B cell (primary cell): ENCODE measurements around the gene GGT6. TPM values are rescaled to one million over a fixed set of nuclear protein-coding genes. Genes with fewer than 3 reads are reported as not detected.

ENCODE experiments used
- ATAC-seq: fragments of 200-7000 bp; cut with Tn5 transposase; one replicate; pipeline ENCODE4 v1.10.0; 2021; ENCODE audit warnings: low read depth, mild to moderate bottlenecking, moderate number of reproducible peaks, moderate library complexity
- CTCF ChIA-PET: fragments of 350-600 bp; sonication (Branson Sonifier 250); formaldehyde crosslinking; loops from one replicate; lab custom pipeline; 2021; ENCODE audit warnings: antibody characterized with exemption, inconsistent platforms; lab: Charles Lee
- POLR2A ChIA-PET: fragments of 350-600 bp; sonication (Branson Sonifier 250); formaldehyde crosslinking; loops from one replicate; lab custom pipeline; 2021; ENCODE audit warnings: antibody characterized with exemption; lab: Charles Lee
- DNase-seq: peaks from one replicate; pipeline ENCODE4 v3.0.0; 2013
- H2AFZ ChIP-seq: 2 replicates; pipeline ENCODE4 v1.6.1; 2012; ENCODE audit warnings: mild to moderate bottlenecking, low read depth, low read length; ENCODE audit not compliant: insufficient read depth, poor library complexity, severe bottlenecking
- H3K27ac ChIP-seq, 2 donors: 1 replicate in 1 of 2; 2 replicates in 1 of 2; pipeline ENCODE4 v1.5.1; 2012 to 2013; ENCODE audit warnings: low read length in 2 of 2, mild to moderate bottlenecking in 2 of 2, moderate library complexity in 1 of 2
- H3K27me3 ChIP-seq, 4 experiments: fragments of 200-600 bp in 1 of 4; sonication (generic) in 1 of 4; replicated peaks in 1 of 4; 1 replicate in 2 of 4; 2 replicates in 2 of 4; pipeline versions ENCODE4 v1.6.1 to v1.7.0; 2013 to 2016; ENCODE audit warnings: low read length in 3 of 4, mild to moderate bottlenecking in 2 of 4, mixed read lengths in 1 of 4, moderate library complexity in 1 of 4; ENCODE audit not compliant: insufficient read depth in 4 of 4, control insufficient read depth in 3 of 4; ENCODE audit errors: control extremely low read depth in 1 of 4
- H3K36me3 ChIP-seq, 2 experiments: replicated peaks in 1 of 2; 1 replicate in 1 of 2; 2 replicates in 1 of 2; pipeline versions ENCODE4 v1.6.1 to v1.7.1; 2013; ENCODE audit warnings: low read length in 1 of 2; ENCODE audit not compliant: insufficient read depth in 2 of 2, control insufficient read depth in 1 of 2; ENCODE audit errors: control extremely low read depth in 1 of 2, extremely low read depth in 1 of 2
- H3K4me1 ChIP-seq, 2 donors: fragments of 200-600 bp in 1 of 2; sonication (generic) in 1 of 2; 1 replicate in 1 of 2; 2 replicates in 1 of 2; pipeline versions ENCODE4 v1.5.1 to v1.6.1; 2013 to 2017; ENCODE audit warnings: low read length in 2 of 2; ENCODE audit not compliant: control insufficient read depth in 2 of 2, insufficient read depth in 2 of 2
- H3K4me2 ChIP-seq: replicated peaks from 2 replicates; pipeline ENCODE3; 2012; ENCODE audit warnings: mild to moderate bottlenecking, low read depth, low read length; ENCODE audit not compliant: poor library complexity, severe bottlenecking
- H3K4me3 ChIP-seq, 5 experiments: fragments of 200-600 bp in 1 of 5; sonication (generic) in 1 of 5; 1 replicate in 3 of 5; 2 replicates in 2 of 5; pipeline versions ENCODE4 v1.5.1 to v1.7.0; 2011 to 2016; ENCODE audit warnings: low read length in 4 of 5, mild to moderate bottlenecking in 4 of 5, low read depth in 2 of 5, control low read depth in 1 of 5, moderate library complexity in 1 of 5; ENCODE audit not compliant: insufficient read depth in 1 of 5; ENCODE audit errors: control extremely low read depth in 1 of 5, extremely low read depth in 1 of 5
- H3K79me2 ChIP-seq: fragments of 200-600 bp; sonication (generic); one replicate; pipeline ENCODE4 v1.6.0; 2016; ENCODE audit warnings: low read length; ENCODE audit not compliant: control insufficient read depth, insufficient read depth
- H3K9ac ChIP-seq: fragments of 200-600 bp; sonication (generic); 2 replicates; pipeline ENCODE4 v1.6.1; 2017; ENCODE audit warnings: mild to moderate bottlenecking, low read length, moderate library complexity
- H3K9me3 ChIP-seq, 3 donors: one replicate each; pipeline versions ENCODE4 v1.6.1 to v1.7.1; 2013; ENCODE audit warnings: low read length in 2 of 3; ENCODE audit not compliant: control insufficient read depth in 2 of 3, insufficient read depth in 1 of 3; ENCODE audit errors: control extremely low read depth in 1 of 3
- H4K20me1 ChIP-seq: 2 replicates; pipeline ENCODE4 v1.6.0; 2012; ENCODE audit warnings: mild to moderate bottlenecking, low read length; ENCODE audit not compliant: insufficient read depth, control insufficient read depth, poor library complexity, severe bottlenecking
- H3K27ac Mint-ChIP-seq: one replicate; pipeline ENCODE4 v1.8.0; 2021; ENCODE audit warnings: mixed read lengths
- H3K27me3 Mint-ChIP-seq: one replicate; pipeline ENCODE4 v1.8.0; 2021; ENCODE audit warnings: mixed read lengths
- H3K4me1 Mint-ChIP-seq: one replicate; pipeline ENCODE4 v1.8.0; 2021; ENCODE audit warnings: mixed read lengths
- H3K4me3 Mint-ChIP-seq: one replicate; pipeline ENCODE4 v1.8.0; 2021; ENCODE audit warnings: mixed read lengths
- H3K9me3 Mint-ChIP-seq: one replicate; pipeline ENCODE4 v1.8.0; 2022; ENCODE audit warnings: mixed read lengths; ENCODE audit not compliant: insufficient read depth
- EZH2 ChIP-seq: IDR thresholded peaks from 2 replicates; pipeline ENCODE4 v1.6.1; 2012; ENCODE audit warnings: borderline replicate concordance, low read depth, mild to moderate bottlenecking, moderate library complexity, low read length; ENCODE audit not compliant: insufficient read depth, poor library complexity, severe bottlenecking
- WGBS: methylation state at CpG from one replicate; pipeline ENCODE4 v1.1.5; 2013; ENCODE audit warnings: missing lambda C conversion rate; ENCODE audit not compliant: insufficient coverage; 5-methylcytosine and 5-hydroxymethylcytosine counted together
- intact Hi-C: fragments of 100-400 bp; cut with micrococcal nuclease; formaldehyde crosslinking; loops from one replicate; pipeline ENCODE4 v1.10.0; 2022
- polyA plus RNA-seq: library from polyadenylated mRNA; depleted of rRNA; stranded (reverse); fragments of >200 nt; gene quantifications from 2 replicates; pipeline ENCODE4 v1.2.3, GENCODE V29; 2012
- total RNA-seq, 2 donors: library from RNA; stranded (reverse); fragments of 120-200 nt in 1 of 2; gene quantifications; 1 replicate in 1 of 2; 2 replicates in 1 of 2; pipeline versions ENCODE4 v1.2.3 to v1.2.4, GENCODE V29; 2013 to 2022
- TF ChIP-seq, protein P1 (sequence below): fragments of 200-600 bp; IDR thresholded peaks from one replicate; pipeline ENCODE4 v1.8.0; 2022; ENCODE audit warnings: antibody characterized with exemption, mild to moderate bottlenecking

Gene GGT6
- total and polyA plus RNA-seq, 2 donors (not counting 1 experiment from before 2014, with no cell fraction given), result not detected

DNA sequence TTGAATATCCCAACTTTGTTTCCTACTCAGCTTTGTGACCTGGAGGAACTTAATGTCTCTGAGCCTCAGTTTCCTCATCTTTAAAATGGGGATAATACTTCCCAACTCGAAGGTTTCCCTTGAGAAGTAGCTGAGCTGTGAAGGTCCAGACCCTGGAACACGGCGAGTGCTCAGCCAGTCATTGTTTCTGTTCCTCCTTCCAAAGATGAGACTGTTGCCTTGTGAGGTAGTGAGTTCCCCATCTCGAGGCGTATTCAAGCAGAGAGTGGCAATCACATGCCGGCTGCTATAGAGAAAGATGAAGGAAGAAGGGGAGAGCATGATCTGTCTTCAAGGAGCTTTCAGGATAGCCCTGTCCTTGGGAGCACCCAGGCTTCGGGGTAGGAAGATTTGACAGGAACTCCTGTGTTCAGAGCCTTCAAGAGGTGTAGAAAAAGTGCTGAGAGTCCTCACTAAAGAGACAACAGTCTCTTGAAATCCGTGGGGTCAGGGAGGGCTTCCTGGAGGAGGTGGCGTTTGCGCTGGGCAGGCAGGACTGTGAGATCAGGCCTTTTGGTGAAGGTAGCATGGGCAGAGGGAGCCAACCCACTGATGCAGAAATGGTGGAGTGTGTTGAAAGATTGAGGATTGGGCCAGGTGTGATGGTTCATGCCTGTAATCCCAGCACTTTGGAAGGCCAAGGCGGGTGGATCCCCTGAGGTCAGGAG, 34.5 kb downstream of the GGT6 start:
- intact Hi-C loops, result no loop called here
- TF ChIP-seq, protein P1, sequence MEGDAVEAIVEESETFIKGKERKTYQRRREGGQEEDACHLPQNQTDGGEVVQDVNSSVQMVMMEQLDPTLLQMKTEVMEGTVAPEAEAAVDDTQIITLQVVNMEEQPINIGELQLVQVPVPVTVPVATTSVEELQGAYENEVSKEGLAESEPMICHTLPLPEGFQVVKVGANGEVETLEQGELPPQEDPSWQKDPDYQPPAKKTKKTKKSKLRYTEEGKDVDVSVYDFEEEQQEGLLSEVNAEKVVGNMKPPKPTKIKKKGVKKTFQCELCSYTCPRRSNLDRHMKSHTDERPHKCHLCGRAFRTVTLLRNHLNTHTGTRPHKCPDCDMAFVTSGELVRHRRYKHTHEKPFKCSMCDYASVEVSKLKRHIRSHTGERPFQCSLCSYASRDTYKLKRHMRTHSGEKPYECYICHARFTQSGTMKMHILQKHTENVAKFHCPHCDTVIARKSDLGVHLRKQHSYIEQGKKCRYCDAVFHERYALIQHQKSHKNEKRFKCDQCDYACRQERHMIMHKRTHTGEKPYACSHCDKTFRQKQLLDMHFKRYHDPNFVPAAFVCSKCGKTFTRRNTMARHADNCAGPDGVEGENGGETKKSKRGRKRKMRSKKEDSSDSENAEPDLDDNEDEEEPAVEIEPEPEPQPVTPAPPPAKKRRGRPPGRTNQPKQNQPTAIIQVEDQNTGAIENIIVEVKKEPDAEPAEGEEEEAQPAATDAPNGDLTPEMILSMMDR, result no peak
- no peak for TF ChIP-seq EZH2
- Histone ChIP-seq H4K20me1 (no peaks in the 10 kb centered on the region), H3K4me2 (no peak overlapping the region), H3K9ac (no peak overlapping the region), H2AFZ (no peak overlapping the region), H3K4me3 (no peak overlapping the region), H3K27me3 (peaks cover 0 to 2% (median 0%) of the 10 kb centered on the region in 4 experiments), H3K4me1 (peaks cover 0 to 16% of the 10 kb centered on the region in 2 donors), H3K27ac (no peak overlapping the region), H3K9me3 (no peaks in the 10 kb centered on the region), H3K36me3 (no peaks in the 10 kb centered on the region), H3K79me2 (no peaks in the 10 kb centered on the region)
- no peak overlapping the region for H3K27ac Mint-ChIP-seq
- H3K27me3 Mint-ChIP-seq, result peaks cover 8% of the 10 kb centered on the region
- H3K9me3 Mint-ChIP-seq, result no peaks in the 10 kb centered on the region
- 86% methylated on average over 9 of the region's 11 CpGs for WGBS
- ChIA-PET POLR2A (no interaction called here), CTCF (interaction anchor here (1.1 kb wide), 1 partner anchor 100 kb away, joined by 3 read pairs; no protein-coding TSS in a partner anchor)
- H3K4me1 Mint-ChIP-seq, result no peaks in the 10 kb centered on the region
- DNase-seq (no peak), ATAC-seq (no peak)
- H3K4me3 Mint-ChIP-seq, result no peak overlapping the region

- H3K27me3 Mint-ChIP-seq, result peaks cover 4% of the 10 kb centered on the region
- intact Hi-C loops, result no loop called here
- H3K79me2 ChIP-seq, result no peaks in the 10 kb centered on the region
- H3K4me3 ChIP-seq, result no peak overlapping the region
- H3K27me3 ChIP-seq, result no peaks in the 10 kb centered on the region
- peaks cover under 1% of the 10 kb centered on the region for H3K4me1 Mint-ChIP-seq
- no peak overlapping the region for H3K27ac ChIP-seq
- H3K4me3 Mint-ChIP-seq, result no peak overlapping the region
- H3K36me3 ChIP-seq, result no peaks in the 10 kb centered on the region
- TF ChIP-seq, protein P1, result no peak
- no peak for TF ChIP-seq EZH2
- ChIA-PET POLR2A (no interaction called here), CTCF (interaction anchor here (0.9 kb wide), 1 partner anchor 43 kb away, joined by 3 read pairs; no protein-coding TSS in a partner anchor)
- no peak overlapping the region for H2AFZ ChIP-seq
- ATAC-seq (no peak), DNase-seq (no peak)
- no peaks in the 10 kb centered on the region for H4K20me1 ChIP-seq
- peaks cover 0 to 24% of the 10 kb centered on the region in 2 donors for H3K4me1 ChIP-seq
- no peaks in the 10 kb centered on the region for H3K9me3 ChIP-seq
- WGBS, result 77% methylated on average over 5 of the region's 8 CpGs
- peak overlapping the region; percentile 18 for H3K4me2 ChIP-seq
- H3K9ac ChIP-seq, result no peak overlapping the region
- H3K9me3 Mint-ChIP-seq, result no peaks in the 10 kb centered on the region
- H3K27ac Mint-ChIP-seq, result no peak overlapping the region
Observed at GRCh38 chr17:4523946-4524345, 36.4 kb downstream of the GGT6 start.
